PFSK-1 (cell line): ENCODE results near the gene PDE4B.

Source experiments
- POLR2AphosphoS5 ChIP-seq: IDR thresholded peaks from 2 replicates; pipeline ENCODE4 v1.6.1; 2012; ENCODE audit warnings: low read depth, mild to moderate bottlenecking, control low read depth, low read length, moderate library complexity
- TAF1 ChIP-seq: IDR thresholded peaks from 2 replicates; pipeline ENCODE4 v1.6.1; 2012; ENCODE audit warnings: low read length, control low read depth, borderline replicate concordance; ENCODE audit not compliant: insufficient read depth
- TF ChIP-seq, protein P1 (sequence below), 2 experiments: IDR thresholded peaks; 2 replicates each; pipeline versions ENCODE4 v1.6.1 to v1.8.0; 2011 to 2012; ENCODE audit warnings: low read depth in 2 of 2, low read length in 2 of 2, control low read depth in 1 of 2, inconsistent platforms in 1 of 2, mild to moderate bottlenecking in 1 of 2, moderate library complexity in 1 of 2; ENCODE audit not compliant: insufficient read depth in 1 of 2

DNA sequence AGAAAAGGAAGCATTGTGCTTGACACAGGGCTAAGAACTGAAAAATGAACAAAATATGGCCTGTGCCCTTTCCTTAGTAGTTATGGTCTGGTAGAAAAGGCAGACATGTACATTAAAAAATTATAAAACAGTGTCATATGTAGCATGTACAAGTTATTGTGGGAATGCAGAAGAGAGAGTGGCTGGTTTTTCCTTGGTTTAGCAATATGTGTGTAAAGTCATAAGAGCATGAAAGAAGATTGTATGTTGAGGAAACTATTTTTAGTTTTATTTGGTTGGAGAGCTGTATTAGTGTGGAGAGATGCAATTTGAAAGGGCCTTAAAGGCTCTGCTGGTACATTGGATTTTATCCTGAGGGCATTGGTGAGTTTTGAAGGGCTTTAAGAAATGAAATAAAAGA is 145.8 kb downstream of the PDE4B start:
- TF ChIP-seq TAF1, result no peak
- no peak for TF ChIP-seq POLR2AphosphoS5
- TF ChIP-seq, protein P1, sequence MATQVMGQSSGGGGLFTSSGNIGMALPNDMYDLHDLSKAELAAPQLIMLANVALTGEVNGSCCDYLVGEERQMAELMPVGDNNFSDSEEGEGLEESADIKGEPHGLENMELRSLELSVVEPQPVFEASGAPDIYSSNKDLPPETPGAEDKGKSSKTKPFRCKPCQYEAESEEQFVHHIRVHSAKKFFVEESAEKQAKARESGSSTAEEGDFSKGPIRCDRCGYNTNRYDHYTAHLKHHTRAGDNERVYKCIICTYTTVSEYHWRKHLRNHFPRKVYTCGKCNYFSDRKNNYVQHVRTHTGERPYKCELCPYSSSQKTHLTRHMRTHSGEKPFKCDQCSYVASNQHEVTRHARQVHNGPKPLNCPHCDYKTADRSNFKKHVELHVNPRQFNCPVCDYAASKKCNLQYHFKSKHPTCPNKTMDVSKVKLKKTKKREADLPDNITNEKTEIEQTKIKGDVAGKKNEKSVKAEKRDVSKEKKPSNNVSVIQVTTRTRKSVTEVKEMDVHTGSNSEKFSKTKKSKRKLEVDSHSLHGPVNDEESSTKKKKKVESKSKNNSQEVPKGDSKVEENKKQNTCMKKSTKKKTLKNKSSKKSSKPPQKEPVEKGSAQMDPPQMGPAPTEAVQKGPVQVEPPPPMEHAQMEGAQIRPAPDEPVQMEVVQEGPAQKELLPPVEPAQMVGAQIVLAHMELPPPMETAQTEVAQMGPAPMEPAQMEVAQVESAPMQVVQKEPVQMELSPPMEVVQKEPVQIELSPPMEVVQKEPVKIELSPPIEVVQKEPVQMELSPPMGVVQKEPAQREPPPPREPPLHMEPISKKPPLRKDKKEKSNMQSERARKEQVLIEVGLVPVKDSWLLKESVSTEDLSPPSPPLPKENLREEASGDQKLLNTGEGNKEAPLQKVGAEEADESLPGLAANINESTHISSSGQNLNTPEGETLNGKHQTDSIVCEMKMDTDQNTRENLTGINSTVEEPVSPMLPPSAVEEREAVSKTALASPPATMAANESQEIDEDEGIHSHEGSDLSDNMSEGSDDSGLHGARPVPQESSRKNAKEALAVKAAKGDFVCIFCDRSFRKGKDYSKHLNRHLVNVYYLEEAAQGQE (IDR thresholded peaks at IDR 0.05; ENCODE audit: insufficient read depth in 1 of 2, low read depth in 2 of 2, low read length in 2 of 2), result no peak
